GM19463 (cell line): ENCODE data around the gene TBK1.

Source experiments
- ATAC-seq: cut with Tn5 transposase; IDR thresholded peaks from one replicate; pipeline ENCODE4 v1.9.1; 2021; ENCODE audit warnings: mild to moderate bottlenecking, moderate library complexity; ENCODE audit not compliant: unreplicated experiment

TBK1 gene

GRCh38 chr12:64450711-64451486, 1.0 kb upstream of the TBK1 start:
- ATAC-seq, result no peak

GRCh38 chr12:64452559-64453329, 824 bp downstream of the TBK1 start:
- no peak for ATAC-seq

DNA sequence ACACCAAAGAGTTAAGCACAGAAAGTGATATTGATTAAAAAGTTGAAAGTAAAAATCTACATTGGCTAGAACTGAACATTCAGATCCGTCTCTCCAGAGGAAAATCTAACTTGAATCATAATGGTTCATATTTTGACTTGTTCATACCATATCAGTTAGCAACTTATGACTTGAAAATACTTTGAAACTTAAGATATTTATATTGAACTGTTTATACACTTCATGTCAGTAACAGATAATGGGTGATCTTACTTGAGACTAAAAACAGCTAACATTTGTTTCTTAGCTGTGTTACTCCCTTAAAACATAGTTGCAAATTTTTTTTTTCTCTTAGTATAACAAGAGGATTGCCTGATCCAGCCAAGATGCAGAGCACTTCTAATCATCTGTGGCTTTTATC, 3.6 kb downstream of the TBK1 start:
- ATAC-seq, result no peak

DNA sequence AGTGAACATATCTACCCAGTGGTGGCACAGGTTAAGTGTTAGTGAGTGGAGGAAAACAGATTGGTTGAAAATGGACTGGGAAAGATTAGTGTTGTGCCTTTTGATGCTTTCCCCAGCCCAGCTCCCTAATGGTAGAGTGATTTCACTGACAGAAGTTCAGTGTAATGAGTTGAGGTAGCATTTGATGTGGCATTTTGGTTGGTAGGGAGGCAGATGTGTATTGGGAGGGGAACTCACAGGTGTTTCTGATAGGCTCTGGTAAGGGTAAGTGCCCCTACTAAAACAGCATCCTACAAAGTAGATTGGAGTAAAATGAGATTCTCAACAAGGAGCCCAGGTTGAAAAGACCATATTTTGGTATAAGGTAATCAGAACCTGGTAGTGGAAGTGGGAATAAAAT, 4.2 kb downstream of the TBK1 start:
- ATAC-seq, result no peak

DNA sequence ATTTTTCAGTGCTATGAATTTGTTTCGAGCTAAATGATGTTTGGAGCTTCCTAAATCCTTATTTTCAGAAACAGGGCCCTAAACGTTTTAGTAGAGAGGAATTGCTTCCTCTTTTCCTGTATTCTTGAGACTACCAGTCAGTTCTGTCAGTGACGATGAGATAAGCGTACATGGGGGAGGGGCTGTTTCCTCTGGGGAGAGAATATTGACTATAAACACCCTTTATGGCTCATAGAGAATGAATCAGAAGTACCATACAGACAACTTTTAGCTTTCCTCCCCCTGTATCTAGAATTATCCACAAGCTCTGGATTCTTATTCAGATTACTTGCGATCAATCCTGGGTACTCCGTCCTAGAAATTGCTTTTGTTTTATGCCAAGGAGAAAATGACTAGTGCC, 5.1 kb downstream of the TBK1 start:
- no peak for ATAC-seq

DNA sequence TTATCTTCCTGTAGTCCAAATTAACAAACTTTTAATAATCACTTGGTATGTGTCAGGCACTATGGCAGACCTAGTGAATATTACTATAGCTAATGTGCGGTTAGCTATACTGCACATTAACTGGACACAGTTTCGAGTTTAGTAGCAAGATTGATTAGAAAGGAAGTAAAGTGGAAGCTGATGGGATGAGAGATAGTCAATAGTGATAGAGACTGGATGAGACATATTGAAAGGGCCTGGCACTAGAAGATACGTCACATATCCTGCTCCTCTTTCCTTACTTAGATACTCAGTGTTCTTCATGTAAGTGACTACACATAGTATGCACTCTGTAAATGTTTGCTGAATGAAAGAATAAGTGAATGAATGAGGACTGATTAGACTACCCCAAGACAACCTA, 5.5 kb downstream of the TBK1 start:
- peak; percentile 28 for ATAC-seq

- no peak for ATAC-seq
Observed at GRCh38 chr12:64457923-64458322, 6.0 kb downstream of the TBK1 start.

DNA sequence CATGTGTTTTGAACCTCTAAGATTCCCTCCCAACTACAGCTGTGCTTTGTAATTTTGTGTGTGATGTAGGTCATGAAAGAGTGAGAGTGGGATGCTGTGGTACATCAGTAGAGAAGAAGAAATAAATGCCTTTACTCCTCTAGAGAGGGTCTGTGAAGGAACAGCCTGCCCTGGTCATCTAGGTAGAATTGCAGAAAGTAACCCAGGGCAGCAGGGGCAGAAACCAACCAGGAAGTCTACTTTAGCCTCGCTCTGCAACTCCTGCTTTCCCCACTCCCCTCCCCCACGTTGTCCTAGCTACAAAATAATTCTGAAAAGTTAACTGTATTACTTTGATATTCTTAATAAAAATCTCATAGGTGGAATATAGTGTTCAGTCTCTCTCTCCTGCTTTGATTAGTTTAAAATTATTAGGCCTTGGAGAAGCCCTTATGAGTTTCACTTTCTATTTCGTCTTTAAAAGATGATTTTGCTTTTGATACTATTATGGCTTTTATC, 7.5 kb downstream of the TBK1 start:
- peak; percentile 45 for ATAC-seq

GRCh38 chr12:64461634-64462414, 9.9 kb downstream of the TBK1 start:
- ATAC-seq, result no peak

DNA sequence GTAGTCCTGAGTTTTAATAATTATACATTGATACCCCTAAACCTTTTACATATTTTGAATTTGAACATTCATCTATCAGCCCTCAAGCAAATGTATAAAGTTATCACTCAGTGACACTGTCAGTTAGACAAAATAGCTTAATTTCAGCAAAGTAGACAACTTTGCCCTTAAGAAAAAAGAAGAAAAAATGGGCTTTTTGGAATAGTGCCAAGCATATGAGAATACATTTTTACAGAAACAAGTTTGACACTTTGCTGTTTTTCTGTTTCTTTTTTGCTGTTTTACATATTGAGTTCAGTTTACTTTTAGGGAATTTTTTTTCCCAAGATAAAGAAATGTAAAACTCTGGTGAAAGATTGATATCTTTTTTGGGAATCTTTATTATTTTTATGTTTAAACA, 14.3 kb downstream of the TBK1 start:
- ATAC-seq, result no peak

DNA sequence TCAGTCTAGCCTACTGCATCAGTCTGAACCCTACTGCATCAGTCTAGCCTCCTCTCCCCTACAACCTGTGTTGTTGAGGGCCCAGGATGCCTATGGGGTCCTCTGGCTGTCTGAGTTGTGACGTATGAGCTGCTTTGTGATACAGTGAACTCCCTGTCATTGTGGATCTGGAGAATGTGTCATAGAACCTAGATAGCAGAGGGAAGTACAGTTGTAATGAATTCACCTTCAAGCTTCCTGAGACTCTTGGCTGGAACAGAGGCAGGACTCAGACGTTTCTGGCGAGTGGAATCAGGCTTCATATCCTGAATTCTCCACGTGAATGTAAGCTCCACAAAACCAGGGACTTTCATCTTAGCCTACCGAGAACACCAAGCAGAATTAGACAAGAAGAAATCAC, 17.0 kb downstream of the TBK1 start:
- ATAC-seq, result no peak

DNA sequence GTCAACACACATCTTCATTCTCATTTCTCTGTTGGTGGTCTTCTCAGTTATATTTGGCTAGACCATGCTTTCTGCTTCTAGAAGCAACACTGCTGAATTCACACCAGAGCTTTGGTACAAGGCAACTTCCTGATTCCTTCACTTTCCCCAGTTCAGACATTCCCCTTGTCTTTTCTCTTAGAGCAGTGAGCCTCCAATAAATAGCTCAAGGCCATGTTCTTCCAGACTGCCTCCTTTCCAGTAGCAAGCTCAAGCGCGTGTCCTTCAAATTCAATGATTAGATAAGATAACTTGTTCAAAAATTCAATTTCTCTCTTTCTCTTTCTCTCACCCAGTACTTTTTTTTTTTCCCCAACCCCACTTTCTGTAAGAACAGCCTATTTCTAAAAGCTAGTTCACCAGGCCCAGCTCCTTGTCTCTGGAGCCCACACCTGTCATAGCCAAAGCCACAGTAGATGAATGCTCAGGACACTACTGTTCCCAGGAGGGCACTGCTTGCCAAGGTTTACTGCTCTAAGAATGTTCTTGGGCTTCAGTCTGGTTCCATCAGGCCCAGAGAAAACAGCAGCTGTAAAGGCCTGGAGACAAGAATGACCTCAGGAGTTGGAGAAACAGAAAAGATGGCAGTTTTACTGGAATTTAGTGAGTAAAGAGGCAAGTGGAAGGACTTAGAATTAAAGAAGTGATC, 17.7 kb downstream of the TBK1 start:
- no peak for ATAC-seq

DNA sequence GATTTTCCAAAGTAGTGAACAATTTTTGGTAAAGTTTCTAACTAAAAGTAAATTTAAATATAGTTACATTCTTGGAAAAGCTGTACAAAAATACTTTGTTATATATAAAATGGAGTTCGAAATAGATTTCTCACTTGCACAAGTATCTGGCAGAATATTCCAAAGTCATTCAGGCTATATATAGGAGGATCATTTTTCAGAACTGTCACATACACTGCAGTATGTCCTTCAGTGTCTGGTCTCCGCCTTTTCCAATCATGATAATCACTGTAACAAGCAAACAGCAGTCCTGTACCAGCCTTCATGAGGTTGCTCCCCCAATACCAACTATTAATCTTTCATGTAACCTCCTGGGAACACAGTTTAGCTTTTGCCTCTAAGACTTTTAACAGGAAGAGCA, 18.6 kb downstream of the TBK1 start:
- ATAC-seq, result no peak

DNA sequence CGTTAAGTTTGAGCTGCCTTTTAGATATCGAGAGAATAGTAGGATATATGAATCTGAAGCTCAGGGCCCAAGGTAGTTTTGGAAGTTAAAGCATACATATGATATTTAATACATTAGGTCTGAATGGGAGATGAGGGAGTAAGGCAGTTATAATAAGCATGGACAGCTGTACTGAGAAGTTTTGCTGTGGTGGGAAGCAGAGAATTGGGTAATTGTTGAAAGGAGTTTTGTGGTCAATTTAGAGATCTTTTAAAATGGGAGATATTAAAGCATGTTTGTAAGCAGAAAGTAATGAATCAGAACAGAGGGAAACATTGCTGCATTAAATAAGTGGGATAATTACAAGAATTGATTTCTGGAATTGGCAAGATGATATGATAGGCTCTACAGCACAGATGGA, 21.3 kb downstream of the TBK1 start:
- ATAC-seq, result no peak

GRCh38 chr12:64475518-64475917, 23.6 kb downstream of the TBK1 start:
- ATAC-seq, result no peak

- ATAC-seq, result no peak
Observed at GRCh38 chr12:64476844-64477243, 24.9 kb downstream of the TBK1 start.

DNA sequence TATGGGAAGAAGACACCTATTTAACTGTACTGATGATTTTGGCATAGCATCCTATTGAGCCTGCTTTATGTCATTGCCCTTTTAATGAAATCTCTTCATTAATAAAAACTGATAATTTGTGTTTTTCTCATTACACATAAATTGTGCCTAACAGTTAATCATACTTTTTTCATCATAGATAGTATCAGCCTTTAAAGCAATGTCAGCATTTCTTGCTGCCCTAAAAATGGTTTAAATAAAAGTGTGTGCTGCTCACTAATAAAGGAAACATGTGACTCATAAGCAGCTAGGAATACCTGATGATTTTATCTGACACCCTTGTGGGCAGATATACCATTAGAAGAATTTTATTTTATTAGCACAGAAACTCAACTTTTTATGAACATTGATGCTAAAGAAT, 26.7 kb downstream of the TBK1 start:
- ATAC-seq, result no peak

DNA sequence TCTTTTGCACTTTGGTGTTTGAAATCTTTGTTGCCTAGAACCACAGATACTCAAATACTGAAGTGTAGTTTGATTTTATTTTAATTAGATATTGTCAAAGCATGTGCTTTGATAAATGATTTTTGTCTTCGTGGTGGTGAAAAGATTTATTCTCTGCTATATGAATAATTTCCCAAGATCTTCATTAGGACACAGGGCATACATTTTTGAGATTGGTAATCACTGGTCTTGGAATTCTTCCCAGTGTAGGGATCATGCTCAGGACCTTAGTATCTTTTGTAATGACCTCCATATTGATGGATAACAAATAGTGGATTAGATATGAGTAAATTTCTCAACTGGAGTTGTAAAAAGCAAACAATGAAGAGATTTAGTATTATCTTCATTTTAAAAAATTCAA, 28.2 kb downstream of the TBK1 start:
- ATAC-seq, result no peak

GRCh38 chr12:64486657-64487056, 34.7 kb downstream of the TBK1 start:
- ATAC-seq, result no peak

- no peak for ATAC-seq
Observed at GRCh38 chr12:64491718-64492117, 39.8 kb downstream of the TBK1 start.

GRCh38 chr12:64493513-64493912, 41.6 kb downstream of the TBK1 start:
- no peak for ATAC-seq
